LHCN-M2 (cell line): Measurements from ENCODE around the gene LRPAP1. TPM values are rescaled to one million over a fixed set of nuclear protein-coding genes. Genes with fewer than 3 reads are reported as not detected.
"Not testable (repeated sequence)": the region's sequence is repeated elsewhere in the genome, so short reads cannot be mapped to it uniquely, and the experiment has no call there.

ENCODE experiments used
- DNase-seq: peaks from one replicate; pipeline ENCODE4 v3.0.0-alpha.2; 2012; ENCODE audit warnings: low read depth
- polyA plus RNA-seq: library from polyadenylated mRNA; unstranded; fragments of >200 nt; gene quantifications from one replicate; pipeline ENCODE4 v1.2.1, GENCODE V29; 2012; ENCODE audit warnings: missing spikeins
- total RNA-seq: library from RNA; depleted of rRNA; stranded (reverse); fragments of >200 nt; gene quantifications from 2 replicates; pipeline ENCODE4 v1.2.3, GENCODE V29; 2014; rRNA removed

LRPAP1 gene
- 211 and 237 TPM in 2 replicates for total RNA-seq
- polyA plus RNA-seq, result 235 TPM

GRCh38 chr4:3531879-3532750, at the start of gene LRPAP1:
TSS of gene LRPAP1 (minus strand) at chr4:3532422. CDS start at chr4:3532412, 10 bp downstream.
- peak; percentile 78 for DNase-seq

- not testable (repeated sequence) for DNase-seq
These were observed 49.3 kb upstream of the LRPAP1 start for GRCh38 chr4:3581334-3582090.

- not testable (repeated sequence) for DNase-seq
These were observed 48.6 kb upstream of the LRPAP1 start for GRCh38 chr4:3580859-3581258.

- not testable (repeated sequence) for DNase-seq
These were observed 46.4 kb upstream of the LRPAP1 start for GRCh38 chr4:3578527-3579144.

GRCh38 chr4:3578052-3578451, 45.8 kb upstream of the LRPAP1 start:
- DNase-seq, result not testable (repeated sequence)

- DNase-seq, result not testable (repeated sequence)
These were observed 45.1 kb upstream of the LRPAP1 start for GRCh38 chr4:3577208-3577892.

- not testable (repeated sequence) for DNase-seq
These were observed 44.4 kb upstream of the LRPAP1 start for GRCh38 chr4:3576533-3577207.

- not testable (repeated sequence) for DNase-seq
These were observed 43.5 kb upstream of the LRPAP1 start for GRCh38 chr4:3575426-3576369.

GRCh38 chr4:3574865-3575264, 42.6 kb upstream of the LRPAP1 start:
- DNase-seq, result not testable (repeated sequence)

GRCh38 chr4:3574346-3574745, 42.1 kb upstream of the LRPAP1 start:
- not testable (repeated sequence) for DNase-seq

- no peak for DNase-seq
These were observed 40.9 kb upstream of the LRPAP1 start for GRCh38 chr4:3573131-3573530.

- DNase-seq, result no peak
These were observed 40.1 kb upstream of the LRPAP1 start for GRCh38 chr4:3572363-3572762.

- no peak for DNase-seq
These were observed 39.7 kb upstream of the LRPAP1 start for GRCh38 chr4:3571921-3572320.

- not testable (repeated sequence) for DNase-seq
These were observed 38.7 kb upstream of the LRPAP1 start for GRCh38 chr4:3570923-3571322.

- not testable (repeated sequence) for DNase-seq
These were observed 37.4 kb upstream of the LRPAP1 start for GRCh38 chr4:3569611-3570010.

- not testable (repeated sequence) for DNase-seq
These were observed 34.5 kb upstream of the LRPAP1 start for GRCh38 chr4:3566701-3567100.

- DNase-seq, result not testable (repeated sequence)
These were observed 34.1 kb upstream of the LRPAP1 start for GRCh38 chr4:3566301-3566700.

- DNase-seq, result not testable (repeated sequence)
These were observed 32.7 kb upstream of the LRPAP1 start for GRCh38 chr4:3564948-3565347.

- no peak for DNase-seq
These were observed 31.2 kb upstream of the LRPAP1 start for GRCh38 chr4:3563403-3563802.

GRCh38 chr4:3562127-3562526, 29.9 kb upstream of the LRPAP1 start:
- not testable (repeated sequence) for DNase-seq
